HG03159 (cell line): ENCODE data around the gene RBM44.
"Not testable (repeated sequence)": the region's sequence is repeated elsewhere in the genome, so short reads cannot be mapped to it uniquely, and the experiment has no call there.

Experiments
- ATAC-seq: cut with Tn5 transposase; IDR thresholded peaks from one replicate; pipeline ENCODE4 v1.9.1; 2021; ENCODE audit warnings: mild to moderate bottlenecking, moderate library complexity; ENCODE audit not compliant: unreplicated experiment

Gene RBM44

DNA sequence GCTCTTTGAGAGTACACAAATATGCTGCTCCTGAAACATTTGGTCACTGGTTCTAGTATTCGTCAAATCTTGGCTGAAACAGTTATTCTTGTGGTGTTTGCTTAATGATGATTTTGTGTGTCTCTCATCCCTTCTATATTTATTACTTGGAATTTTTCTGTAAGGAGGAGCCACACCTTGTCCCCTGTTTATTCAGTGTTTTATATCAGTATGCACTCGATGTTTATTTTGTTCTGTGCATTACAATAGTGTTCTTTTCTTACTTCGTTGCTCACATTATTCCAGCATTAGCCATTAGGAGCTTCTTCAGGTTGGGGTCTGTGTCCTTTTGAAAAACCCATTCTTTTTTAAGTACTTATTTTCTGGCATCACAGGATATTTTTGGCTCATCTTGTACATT, 55.7 kb downstream of the RBM44 start:
- no peak for ATAC-seq

DNA sequence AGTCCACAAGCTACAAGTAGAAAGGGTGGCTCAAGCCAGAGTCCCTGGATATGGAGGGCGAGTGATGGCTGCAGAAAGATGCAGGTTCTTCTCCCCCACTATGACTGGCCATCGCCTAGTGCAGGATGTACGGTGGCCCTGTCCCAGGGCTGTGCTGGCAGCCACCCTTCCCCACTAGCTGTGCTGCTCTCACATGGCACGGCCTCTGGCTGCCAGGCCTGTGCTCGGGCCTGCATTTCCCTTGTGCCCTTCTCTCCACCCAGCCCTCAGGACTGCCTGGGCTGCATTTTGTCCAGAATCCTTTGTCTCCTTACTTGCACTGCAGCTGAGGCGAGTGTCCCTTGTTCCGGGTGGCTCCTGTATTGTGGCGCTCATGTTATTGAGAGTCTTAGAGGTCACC, 59.2 kb downstream of the RBM44 start:
- no peak for ATAC-seq

DNA sequence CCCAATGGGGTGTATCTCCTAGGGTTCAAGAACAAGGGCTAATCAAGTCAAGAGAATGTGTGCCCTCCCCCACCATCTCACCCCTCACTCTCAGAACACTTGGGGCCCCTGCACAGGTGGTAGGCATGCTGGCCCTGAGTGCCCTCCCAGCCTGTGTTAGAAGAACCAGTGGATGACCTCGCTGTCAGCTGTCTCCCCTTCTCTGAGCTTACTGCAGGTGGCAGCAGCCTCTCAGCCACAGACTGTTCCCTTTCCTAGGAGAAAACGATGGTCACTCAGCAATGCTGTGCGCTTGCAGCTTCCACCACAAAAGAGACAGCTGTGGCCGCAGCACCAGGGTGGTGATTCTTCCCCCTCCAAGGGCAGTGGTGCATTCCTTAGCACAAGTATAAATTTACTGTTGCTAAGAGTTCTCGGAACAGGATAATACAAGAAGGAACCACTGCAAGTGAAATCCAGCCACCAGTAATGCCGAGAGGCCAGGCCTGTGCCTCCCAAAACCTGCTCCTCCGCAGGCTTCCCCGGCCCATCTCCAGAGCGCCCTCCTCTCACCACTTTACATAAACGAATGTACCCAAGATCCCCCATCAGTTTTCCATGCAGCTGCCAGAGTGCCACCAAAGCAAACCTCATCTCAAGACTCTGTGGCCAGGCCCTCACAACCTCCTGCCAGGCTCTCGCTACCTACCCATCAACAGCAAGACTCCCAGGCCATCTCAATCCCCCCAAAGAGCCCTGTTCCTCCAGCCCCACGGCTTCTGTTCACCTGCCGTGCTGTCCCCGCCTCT, 59.9 kb downstream of the RBM44 start:
- no peak for ATAC-seq

DNA sequence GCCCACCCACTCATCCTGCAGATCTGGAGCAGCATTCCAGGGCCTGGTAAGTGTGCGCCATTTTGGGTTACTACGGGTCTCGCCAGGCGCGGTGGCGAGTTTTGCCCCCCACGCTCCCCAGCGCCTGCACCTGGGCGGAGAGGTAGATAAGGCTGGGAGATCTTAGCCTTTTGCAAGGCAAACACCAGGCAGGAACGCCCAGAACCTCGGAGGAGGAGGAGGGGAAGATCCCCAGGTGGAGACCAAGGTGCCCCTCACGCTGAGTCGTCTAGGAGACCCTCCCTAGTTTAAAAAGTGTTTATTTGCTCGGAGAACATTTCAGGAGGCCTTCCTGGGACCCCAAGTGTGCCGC, 60.5 kb downstream of the RBM44 start:
- no peak for ATAC-seq

DNA sequence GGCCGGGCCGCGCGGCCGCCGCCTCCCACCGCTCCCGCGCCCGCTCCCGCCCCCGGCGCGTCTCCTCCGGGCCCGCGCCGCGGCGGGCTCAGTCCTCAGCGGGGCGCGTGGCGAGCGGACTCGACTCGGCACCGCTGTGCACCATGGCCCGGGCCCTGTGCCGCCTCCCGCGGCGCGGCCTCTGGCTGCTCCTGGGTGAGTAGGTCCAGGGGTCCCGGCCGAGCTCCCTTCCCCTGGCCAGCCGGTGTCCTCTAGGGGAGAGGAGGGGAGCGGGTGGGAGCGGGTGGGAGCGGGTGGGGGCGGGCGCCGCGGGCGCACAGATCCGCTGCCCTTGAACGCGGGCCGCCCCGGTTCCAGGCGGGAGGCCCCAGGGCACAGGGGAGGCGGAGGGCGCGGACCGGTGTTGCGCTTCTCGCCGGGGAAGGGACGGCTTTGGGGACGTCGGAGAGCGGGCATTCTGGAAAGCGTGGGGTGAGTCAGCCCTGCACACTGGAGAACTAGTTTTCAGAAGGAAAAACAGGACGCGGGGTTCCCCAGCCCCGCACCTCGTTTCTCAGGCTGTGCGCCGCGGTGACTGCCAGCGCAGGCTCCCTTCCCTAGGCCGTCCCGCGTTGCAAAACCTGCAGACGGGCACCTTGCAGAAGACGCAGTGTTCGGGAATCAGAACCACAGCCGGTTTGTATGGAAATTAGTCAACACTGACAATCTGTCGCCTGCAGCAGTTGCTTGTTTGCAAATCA, 61.1 kb downstream of the RBM44 start, which contains the start of gene RAMP1:
RAMP1 (plus strand) TSS at position 91 of the 740 bp plus-strand sequence; CDS start at position 144, 53 bp downstream.
- ATAC-seq: no peak

DNA sequence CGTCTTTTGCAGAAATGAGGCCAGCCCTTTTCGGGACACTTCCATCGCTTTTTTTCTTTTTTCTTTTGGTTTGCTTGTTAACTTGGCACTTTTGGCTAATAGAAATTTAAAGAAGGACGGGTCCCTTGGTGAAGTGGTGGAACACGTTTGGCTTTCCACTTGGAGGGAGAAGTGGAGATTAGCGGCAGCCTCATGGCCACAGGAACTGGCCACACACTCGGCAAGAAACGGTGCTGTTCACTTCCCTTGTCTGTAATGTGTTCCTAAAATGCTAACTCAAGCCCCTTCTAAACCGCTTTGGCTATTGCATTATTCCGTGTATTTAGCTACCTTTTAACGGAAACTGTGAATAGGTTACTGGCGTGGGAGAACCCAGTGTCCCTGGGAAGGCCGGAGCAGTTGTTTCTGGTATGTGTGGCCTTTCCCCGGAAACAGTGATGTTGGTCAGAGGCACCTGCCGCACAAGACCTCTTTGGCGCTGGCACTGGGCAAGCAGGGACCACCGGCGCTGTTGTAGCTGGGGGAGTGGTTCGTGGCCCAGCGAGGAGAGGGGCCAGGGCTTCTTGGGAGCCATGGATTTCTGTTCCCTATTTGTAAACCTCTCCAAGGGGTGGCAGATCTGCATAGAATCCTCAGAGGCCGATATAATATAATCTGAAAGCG, 61.8 kb downstream of the RBM44 start:
- no peak for ATAC-seq

DNA sequence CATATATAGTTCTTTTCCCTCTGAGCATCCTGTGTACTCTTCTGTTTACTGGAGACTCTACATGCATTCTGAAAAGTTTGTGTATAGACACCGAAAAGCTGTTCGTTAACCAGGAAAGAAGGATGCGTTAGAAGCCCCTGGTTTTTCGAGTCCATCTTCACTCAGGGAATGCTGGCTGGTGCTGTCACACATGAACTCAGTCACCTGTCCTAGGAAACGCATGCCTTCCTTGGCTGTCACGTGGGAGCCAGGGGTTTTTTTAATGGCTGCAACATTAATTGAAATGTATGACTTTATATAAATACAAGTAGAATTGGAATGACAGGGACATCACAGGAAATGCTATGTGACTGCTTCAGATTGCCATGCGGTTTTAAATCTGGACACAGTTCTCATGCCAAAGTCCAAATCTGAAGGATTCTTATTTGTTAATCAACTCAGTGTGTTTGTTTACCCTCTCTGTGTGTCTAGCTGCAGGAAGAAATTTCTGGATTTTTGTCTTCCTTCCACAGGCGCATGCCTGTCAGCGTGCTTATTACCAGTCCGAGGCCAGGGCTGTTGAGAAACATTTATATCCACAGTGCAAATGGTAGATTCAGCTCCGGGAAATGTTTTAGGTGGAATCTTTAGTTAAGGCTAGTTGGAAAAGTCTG, 63.4 kb downstream of the RBM44 start:
- no peak for ATAC-seq

DNA sequence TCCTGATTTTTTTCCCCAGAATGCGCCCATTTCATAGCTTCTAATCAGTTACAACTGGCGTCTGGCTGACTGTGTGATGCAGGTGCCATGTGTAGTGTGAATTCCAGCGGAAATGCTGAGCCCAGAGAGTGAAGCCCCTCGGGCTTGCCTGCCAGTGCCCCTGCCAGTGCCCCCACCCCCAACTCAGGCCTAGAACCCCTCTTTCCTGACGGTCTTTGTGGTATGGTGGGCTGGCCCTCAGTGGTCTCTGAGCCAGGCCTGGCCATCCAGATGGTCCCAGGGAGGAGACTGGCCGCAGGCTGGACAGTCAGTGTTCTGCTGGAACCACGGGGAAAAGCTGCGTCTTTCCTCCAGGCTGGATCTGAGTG, 63.9 kb downstream of the RBM44 start:
- ATAC-seq: no peak

DNA sequence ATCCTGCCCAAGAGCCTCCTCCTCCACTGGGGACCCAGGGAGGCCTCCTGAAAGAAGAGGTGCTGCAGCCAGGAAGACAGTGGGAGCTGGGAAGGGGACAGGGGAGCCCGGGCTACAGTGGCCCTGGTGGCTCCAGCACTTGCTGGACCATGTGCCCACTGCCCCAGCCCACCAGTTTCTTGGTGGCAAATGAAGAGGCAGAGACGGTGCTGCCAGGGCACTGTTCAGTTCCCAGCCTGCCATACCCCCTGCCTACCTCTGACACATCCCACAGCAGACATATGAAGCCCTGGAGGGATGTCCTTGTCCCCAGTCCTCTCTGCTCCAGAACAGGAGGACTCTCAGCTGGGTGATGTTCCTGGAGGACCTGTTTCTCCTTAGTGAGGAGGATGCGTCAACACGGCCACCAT, 64.5 kb downstream of the RBM44 start:
- no peak for ATAC-seq

DNA sequence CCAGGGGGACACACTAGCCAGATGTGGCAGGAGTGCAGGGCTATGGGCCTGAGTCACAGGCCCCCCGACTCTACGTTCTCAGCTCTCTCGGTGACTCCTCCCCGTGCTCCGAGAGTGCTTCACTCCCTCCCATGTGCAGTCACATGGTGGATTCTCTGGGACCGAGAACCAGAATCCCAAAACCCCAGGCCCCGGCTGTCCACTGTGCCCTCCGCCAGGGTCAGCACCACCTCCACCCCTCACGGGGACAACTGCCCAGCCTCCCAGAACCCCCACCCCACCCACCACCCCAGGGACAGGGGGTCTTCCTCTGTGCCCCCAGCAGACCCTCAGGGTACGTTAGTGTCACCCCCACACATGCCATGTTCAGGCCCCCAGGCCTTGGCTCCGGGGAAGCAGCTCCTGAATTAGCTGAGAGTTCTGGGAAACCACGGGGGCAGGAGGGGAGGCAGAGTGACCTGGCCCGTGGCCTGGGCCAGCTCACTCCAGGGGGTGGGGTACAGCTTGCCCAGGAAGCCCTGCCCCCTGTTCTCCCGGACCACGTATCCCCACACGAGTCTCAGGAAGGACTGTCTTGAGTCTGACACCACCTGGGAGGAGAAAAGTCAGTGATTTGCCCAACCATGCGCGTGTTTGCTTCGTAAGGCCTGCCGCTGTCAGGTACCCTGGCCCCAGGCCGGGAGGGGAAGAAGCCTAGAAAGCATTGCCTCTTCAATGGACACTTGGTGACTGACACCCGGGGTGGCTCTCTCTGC, 65.3 kb downstream of the RBM44 start:
- ATAC-seq: no peak

DNA sequence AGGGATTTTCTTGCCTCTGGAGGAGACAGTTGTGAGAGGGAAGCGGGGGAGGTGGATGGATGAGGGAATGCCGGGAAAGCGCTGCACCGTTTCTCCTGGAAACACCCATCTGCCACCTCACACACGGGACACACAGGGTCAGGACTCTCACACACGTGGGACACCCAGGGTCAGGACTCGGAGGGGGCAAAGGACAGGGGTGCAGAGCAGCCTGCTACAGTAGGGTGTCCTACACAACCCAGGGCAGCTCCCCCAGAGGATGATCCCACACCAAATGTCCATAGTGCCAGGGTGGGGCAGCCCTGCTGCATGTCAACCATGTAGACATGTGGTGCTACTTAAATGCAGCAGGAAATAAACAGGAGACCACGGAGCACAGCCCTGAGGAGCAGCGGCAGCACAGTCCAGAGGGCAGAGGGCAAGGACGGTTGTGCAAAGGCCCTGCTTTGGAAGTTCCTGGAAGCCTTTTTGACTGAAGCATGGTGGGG, 65.9 kb downstream of the RBM44 start:
- no peak for ATAC-seq

DNA sequence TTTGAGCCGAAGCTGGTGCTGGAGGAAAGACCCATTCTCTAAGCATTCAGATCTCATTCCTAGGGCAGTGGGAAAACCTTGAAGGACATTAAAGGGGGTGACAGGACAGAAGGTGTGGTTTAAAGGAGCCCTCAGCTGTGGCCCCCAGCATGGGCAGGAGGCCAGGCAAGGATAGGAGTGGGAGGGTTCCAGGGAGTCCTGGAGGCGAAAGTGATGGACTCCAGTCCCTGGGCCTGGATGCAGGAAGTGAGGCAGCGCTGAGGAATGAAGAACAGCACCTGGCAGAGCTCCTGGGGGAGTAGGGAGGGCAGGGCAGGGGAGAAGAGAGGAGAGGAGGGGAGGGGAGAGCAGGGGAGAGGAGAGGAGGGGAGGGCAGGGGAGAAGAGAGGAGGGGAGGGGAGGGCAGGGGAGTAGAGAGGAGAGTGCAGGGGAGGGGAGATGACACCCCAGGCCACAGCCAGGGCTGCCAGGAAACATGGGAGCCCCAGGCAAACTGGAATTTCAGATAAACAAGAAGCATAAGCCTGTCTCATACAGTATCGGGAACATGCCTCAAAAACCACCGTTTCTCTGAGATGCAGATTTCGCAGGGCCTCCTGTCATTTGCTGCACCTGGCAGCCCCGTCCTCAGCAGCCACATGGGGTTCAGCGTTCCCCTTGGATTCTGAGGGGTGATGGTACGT, 66.5 kb downstream of the RBM44 start:
- no peak for ATAC-seq

DNA sequence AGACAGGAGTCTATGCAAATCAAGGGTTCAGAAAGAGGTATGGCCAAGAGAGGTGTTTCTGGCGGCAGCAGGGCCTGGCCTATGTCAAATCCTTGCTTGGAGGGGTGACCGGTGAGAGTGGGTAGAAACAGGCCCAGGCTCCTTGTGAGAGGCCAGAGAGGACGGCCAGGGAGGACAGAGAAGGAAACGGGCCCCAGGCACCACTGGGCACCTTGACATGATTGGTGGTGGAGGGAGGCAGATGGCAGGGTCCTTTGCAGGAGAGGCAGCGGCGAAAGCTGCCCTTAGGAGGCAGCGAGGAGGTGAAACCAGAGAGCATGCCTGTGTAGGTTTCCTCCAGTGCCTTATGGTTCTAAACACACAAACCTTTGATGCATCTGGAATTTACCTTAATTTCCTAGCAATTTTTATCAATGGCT, 67.1 kb downstream of the RBM44 start:
- no peak for ATAC-seq

DNA sequence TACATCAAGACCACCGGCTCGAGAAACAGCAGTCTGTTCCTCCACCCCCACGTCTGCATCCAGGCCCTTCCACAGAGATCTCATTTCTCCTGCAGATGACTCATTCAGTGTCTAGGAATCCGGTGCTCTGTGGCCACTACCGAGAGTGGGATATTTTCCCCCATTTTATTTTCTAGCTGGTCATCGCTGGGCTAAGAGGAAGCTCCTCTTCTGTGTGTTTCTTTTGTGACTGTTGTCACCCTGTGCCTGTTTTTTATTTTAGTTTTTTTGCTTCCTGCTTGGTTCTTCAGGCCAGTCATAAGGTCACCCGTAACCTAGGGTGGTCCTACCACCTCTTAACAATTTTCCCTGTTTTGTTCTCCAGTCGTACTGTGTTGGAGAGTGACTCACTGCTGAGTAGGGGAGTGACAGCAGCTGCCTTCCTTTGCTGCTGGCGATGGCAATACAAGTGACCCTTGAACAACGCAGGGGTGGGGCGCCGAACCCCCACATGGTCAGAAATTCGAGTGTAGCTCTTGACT, 67.6 kb downstream of the RBM44 start:
- ATAC-seq: no peak

DNA sequence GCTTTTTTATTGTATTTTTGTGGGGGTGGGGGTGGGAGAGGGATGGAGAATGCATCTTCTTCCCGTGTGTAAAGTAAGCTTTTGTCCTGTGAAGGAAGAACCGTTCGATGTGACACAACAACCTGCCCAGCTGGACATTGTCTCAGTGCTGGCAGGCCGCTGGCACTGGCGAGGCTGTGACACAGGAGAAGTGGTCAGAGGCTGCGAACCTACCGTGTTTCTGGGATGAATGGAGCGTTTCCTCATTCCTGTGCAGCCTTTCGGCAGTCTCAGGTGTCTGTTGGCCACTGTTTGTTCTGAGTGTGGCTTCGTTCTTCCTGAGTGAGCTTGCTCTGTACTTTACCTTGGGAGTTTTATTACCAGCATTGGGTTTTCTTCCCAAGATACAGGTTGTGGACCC, 68.9 kb downstream of the RBM44 start:
- ATAC-seq: no peak

DNA sequence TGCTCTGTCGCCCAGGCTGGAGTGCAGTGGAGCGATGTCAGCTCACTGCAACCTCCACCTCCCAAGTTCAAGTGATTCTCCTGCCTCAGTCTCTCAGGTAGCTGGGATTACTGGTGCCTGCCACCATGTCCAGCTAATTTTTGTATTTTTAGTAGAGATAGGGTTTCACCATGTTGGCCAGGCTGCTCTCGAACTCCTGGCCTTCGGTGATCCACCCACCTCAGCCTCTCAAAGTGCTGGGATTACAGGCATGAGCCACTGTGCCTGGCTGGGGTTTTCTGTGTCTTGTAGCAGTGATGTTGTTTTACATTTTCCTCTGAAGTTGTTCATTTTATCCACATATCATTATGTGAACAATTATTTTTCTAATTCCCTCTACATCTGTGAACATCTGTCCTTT, 69.5 kb downstream of the RBM44 start:
- ATAC-seq: not testable (repeated sequence)

DNA sequence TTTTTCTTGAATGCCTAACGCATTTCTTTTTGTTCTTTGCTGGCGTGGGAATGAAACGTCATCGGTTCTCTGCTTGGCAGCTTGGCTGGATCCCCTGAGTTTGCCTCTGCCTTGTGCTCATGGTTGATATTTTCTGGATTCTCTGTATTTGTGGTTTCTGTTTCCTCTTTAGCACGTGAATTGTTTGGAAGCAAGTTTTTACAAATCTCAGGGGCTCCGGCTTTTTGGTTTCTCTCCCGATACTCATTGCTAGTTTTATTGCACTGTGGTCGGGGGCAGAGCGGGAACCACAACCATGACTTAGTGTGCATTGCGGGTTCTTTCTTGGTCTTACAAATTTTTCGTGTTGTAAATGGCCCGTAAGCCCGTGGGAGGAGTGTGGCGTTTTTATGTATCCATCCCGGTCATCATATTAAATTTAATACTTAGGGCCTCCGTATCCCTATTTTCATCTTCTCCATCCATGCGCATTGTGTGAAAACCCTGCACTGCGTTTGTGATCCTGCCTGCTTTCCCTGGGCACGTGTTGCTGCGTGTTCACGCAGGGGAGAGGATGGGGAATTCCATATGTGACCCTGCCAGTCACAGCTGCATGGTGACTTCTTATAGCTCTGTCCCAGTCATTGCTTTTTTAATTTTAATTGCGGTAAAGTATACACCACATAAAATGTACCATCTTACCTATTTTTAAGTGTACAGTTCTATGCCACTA, 70.2 kb downstream of the RBM44 start:
- no peak for ATAC-seq

DNA sequence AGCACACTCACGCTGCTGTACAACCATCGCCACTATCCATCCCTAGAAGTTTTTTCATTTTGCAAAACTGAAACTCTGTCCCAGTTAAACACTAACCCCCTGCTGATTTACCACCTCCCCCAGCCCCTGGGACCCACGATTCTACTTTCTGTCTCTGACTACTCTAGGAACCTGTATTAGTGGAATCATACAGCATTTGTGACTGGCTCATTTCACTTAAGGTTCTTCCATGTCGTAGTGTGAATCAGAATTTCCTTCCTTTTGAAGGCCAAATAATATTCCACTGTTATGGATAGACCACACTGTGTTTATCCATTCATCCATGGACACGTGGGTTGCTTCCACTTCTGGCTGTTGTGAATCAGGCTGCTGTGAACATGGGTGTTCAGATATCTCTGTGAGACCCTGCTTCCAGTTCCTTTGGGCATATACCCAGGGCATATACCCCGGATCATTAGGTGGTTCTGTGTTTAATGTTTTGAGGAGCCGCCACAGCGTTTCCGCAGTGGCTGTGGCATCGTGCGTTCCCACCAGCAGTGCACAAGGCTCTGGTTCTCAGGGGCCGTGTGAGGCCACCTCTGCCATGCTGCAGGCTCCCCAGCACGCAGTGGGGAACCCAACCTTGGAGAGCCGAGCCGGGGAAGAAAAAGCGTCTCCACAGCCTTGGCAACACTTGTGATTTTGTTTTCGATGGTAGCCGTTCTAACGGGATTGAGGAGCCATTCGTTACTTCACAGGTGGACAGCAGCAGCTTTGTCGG, 70.9 kb downstream of the RBM44 start:
- ATAC-seq: no peak
